KMS-11 (cell line): Measurements from ENCODE around the gene NEDD4L.

ENCODE experiments used
- H2AFZ ChIP-seq: fragments of 200-600 bp; sonication (generic); 2 replicates; pipeline ENCODE4 v1.6.1; 2016; ENCODE audit warnings: antibody characterized with exemption, mixed run types, low read depth
- H3K27ac ChIP-seq: fragments of 200-600 bp; sonication (generic); 2 replicates; pipeline ENCODE4 v1.6.1; 2016; ENCODE audit warnings: mild to moderate bottlenecking, mixed run types
- H3K27me3 ChIP-seq: fragments of 200-600 bp; sonication (generic); 2 replicates; pipeline ENCODE4 v1.6.1; 2017; ENCODE audit warnings: mild to moderate bottlenecking, low read depth, mixed run types, moderate library complexity; ENCODE audit not compliant: insufficient read depth
- H3K36me3 ChIP-seq: fragments of 200-600 bp; sonication (generic); 2 replicates; pipeline ENCODE4 v1.6.1; 2017; ENCODE audit warnings: mild to moderate bottlenecking, mixed run types; ENCODE audit not compliant: insufficient read depth
- H3K4me1 ChIP-seq: fragments of 200-600 bp; sonication (generic); 2 replicates; pipeline ENCODE4 v1.6.1; 2016; ENCODE audit warnings: mild to moderate bottlenecking, low read depth, mixed run types; ENCODE audit not compliant: poor library complexity, severe bottlenecking
- H3K4me2 ChIP-seq: fragments of 200-600 bp; sonication (generic); 2 replicates; pipeline ENCODE4 v1.7.0; 2016; ENCODE audit warnings: mild to moderate bottlenecking, mixed run types
- H3K4me3 ChIP-seq: fragments of 200-600 bp; sonication (generic); IDR thresholded peaks from 2 replicates; pipeline ENCODE4 v1.6.1; 2017; ENCODE audit warnings: low read depth, low read length, mixed read lengths; ENCODE audit not compliant: insufficient read depth
- H3K79me2 ChIP-seq: fragments of 200-600 bp; sonication (generic); 2 replicates; pipeline ENCODE4 v1.6.1; 2016; ENCODE audit warnings: low read depth, mixed run types; ENCODE audit not compliant: insufficient read depth
- H3K9ac ChIP-seq: fragments of 200-600 bp; sonication (generic); 2 replicates; pipeline ENCODE4 v1.6.1; 2016; ENCODE audit warnings: mild to moderate bottlenecking, mixed run types
- H4K20me1 ChIP-seq: fragments of 200-600 bp; sonication (generic); 2 replicates; pipeline ENCODE4 v1.6.1; 2016; ENCODE audit warnings: mild to moderate bottlenecking, mixed run types; ENCODE audit not compliant: insufficient read depth
- TF ChIP-seq, protein P1 (sequence below): fragments of 200-600 bp; sonication (generic); conservative IDR thresholded peaks from 2 replicates; pipeline ENCODE4 v1.6.1; 2017; ENCODE audit warnings: low read depth, mild to moderate bottlenecking, antibody characterized with exemption, low read length, moderate library complexity, mixed read lengths

The NEDD4L gene

GRCh38 chr18:58225101-58225500 lies 181.1 kb downstream of the NEDD4L start:
- no peak overlapping the region for H3K4me2 ChIP-seq
- no peak overlapping the region for H2AFZ ChIP-seq
- no peaks in the 10 kb centered on the region for H3K36me3 ChIP-seq
- H3K79me2 ChIP-seq, result no peaks in the 10 kb centered on the region
- no peak overlapping the region for H3K9ac ChIP-seq
- no peak overlapping the region for H3K27ac ChIP-seq
- H3K27me3 ChIP-seq, result no peaks in the 10 kb centered on the region
- H3K4me1 ChIP-seq, result no peaks in the 10 kb centered on the region
- H3K4me3 ChIP-seq, result no peak overlapping the region
- TF ChIP-seq, protein P1, sequence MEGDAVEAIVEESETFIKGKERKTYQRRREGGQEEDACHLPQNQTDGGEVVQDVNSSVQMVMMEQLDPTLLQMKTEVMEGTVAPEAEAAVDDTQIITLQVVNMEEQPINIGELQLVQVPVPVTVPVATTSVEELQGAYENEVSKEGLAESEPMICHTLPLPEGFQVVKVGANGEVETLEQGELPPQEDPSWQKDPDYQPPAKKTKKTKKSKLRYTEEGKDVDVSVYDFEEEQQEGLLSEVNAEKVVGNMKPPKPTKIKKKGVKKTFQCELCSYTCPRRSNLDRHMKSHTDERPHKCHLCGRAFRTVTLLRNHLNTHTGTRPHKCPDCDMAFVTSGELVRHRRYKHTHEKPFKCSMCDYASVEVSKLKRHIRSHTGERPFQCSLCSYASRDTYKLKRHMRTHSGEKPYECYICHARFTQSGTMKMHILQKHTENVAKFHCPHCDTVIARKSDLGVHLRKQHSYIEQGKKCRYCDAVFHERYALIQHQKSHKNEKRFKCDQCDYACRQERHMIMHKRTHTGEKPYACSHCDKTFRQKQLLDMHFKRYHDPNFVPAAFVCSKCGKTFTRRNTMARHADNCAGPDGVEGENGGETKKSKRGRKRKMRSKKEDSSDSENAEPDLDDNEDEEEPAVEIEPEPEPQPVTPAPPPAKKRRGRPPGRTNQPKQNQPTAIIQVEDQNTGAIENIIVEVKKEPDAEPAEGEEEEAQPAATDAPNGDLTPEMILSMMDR, result no peak
- no peaks in the 10 kb centered on the region for H4K20me1 ChIP-seq

DNA sequence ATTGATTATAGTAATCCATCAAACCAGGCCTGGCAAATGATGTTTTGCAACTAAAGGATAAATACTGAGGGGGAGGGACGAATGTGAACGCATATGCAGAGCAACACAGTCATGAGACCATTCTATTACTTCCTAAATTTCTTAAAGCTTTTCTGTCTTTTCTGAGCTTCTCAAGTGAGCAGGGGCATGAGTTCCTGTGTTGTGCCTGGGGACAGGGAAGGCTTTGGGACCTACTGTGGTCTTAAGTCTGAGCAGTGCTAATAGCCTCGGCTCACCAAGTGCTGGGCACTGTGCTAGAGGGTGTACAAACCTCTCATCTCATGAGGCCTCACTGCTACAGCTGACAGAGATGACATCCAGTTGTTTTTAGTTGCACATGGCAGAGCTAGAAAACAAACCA lies 182.4 kb downstream of the NEDD4L start:
- Histone ChIP-seq H3K4me1 (no peaks in the 10 kb centered on the region), H3K4me3 (no peak overlapping the region), H4K20me1 (no peaks in the 10 kb centered on the region), H3K4me2 (no peak overlapping the region), H3K79me2 (no peaks in the 10 kb centered on the region), H2AFZ (no peak overlapping the region), H3K27ac (no peak overlapping the region), H3K9ac (no peak overlapping the region), H3K27me3 (no peaks in the 10 kb centered on the region), H3K36me3 (no peaks in the 10 kb centered on the region)
- TF ChIP-seq, protein P1, result no peak

DNA sequence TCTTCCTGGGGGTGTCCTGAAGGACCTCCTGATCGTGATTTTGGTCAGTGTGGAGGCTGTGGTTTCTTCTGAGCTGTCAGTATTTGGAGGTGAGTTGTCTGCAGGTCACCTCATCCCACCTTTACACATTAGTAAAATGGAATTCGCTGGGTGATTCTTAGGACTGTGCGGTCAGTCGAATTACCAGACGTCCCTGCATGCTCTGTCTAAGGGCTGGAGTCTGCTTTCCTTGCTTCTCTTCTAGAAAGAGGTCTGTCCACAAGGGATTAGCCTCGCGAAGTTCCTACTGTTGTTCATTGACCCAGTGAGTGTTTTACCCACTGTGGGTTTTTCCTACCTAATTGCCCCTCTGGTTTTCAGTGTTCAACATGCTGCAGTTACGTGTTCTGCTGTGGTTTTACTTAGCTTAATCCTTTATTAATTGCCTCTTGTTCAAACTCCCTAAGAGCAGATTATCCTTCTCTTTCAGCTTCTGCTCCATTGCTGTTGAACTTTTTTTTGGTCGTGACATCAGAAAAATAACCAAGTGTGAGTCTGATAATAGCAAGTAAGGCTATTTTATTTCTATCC lies 183.4 kb downstream of the NEDD4L start:
- H3K9ac ChIP-seq, result no peak overlapping the region
- TF ChIP-seq, protein P1, result no peak
- H2AFZ ChIP-seq, result no peak overlapping the region
- H3K4me3 ChIP-seq, result no peak overlapping the region
- H3K36me3 ChIP-seq, result no peaks in the 10 kb centered on the region
- no peaks in the 10 kb centered on the region for H3K79me2 ChIP-seq
- no peaks in the 10 kb centered on the region for H3K4me1 ChIP-seq
- no peak overlapping the region for H3K4me2 ChIP-seq
- no peaks in the 10 kb centered on the region for H4K20me1 ChIP-seq
- H3K27ac ChIP-seq, result no peak overlapping the region
- H3K27me3 ChIP-seq, result no peaks in the 10 kb centered on the region

DNA sequence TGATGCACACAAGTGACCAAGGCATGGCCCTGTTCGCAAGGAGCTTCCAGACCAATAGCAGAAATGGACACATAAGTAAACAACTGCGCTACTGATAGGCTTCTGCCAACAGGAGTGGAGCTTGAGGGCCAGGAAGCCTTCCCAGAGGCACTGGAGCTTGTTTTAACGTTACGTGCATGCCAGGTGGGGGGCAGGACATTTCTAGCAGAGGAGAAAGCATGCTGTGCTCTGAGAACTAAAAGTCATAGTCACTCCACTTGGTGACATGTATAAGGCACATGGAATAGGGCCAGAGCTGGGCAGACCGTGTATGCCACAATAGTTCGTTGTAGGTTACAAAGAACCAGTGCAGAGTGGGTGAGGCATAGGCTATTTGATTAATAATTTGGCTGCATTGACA lies 184.2 kb downstream of the NEDD4L start:
- Histone ChIP-seq H3K79me2 (no peaks in the 10 kb centered on the region), H4K20me1 (no peaks in the 10 kb centered on the region), H3K4me2 (no peak overlapping the region)

More for the DNA sequence above, 184.2 kb downstream of the NEDD4L start:
- Histone ChIP-seq H3K9ac (no peak overlapping the region), H3K27ac (no peak overlapping the region), H3K27me3 (no peaks in the 10 kb centered on the region), H2AFZ (no peak overlapping the region), H3K4me3 (no peak overlapping the region), H3K4me1 (no peaks in the 10 kb centered on the region), H3K36me3 (no peaks in the 10 kb centered on the region)
- TF ChIP-seq, protein P1, result no peak
